Measurements from ENCODE around the gene TARS1.

The TARS1 gene

DNA sequence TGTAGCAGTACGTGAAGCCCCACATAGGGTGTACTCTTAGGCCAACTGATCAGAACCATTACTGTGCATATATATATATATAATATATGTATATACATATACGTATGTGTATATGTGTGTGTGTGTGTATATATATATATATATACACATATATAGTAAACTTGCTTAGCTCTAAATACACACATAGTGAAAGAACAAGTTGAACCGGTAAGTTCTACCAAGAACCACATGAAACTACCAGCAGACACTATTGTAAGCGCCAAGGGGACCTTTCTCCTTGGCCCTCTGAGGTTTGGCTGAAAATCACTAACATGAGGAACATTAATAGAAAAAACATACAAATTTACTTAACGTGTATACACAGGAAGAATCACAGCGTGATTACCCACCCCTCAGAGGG lies 1.8 kb upstream of the TARS1 start:
- in situ Hi-C loops (cut with MboI; ENCODE audit: low sequenced_read_pairs) = loop anchor here (25.0 kb wide), 1 partner anchor 498 kb away; the partner anchor contains the start of gene RXFP3

DNA sequence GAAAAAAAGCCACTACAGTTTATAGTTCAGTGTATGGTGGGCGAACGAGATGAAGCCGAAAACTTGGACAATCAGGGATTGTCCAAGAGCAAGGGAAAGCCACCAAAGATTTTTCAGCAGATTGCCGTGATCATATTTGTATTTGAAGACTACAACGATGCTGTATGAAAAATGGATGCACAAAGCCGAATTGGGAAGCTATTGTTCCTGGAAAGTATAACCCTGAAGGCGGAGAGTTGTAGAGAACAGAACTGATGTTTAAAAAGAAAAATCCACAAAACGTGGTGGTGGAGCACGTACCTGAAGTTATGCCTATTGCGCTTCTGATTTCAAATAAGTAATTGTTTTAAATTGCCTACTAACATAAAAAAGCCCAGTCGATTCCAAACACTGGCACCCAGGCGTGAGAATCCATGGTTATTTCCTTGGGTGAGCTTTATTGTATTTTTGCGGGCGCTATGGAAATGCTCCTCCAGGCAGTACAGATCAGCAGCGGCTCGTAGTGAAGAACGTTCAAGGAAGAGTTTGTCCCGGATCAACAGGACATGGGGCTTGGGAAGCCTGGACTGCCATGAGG lies 772 bp upstream of the TARS1 start:
- in situ Hi-C loops (cut with MboI; ENCODE audit: low sequenced_read_pairs) = loop anchor here (25.0 kb wide), 1 partner anchor 497 kb away; the partner anchor contains the start of gene RXFP3

DNA sequence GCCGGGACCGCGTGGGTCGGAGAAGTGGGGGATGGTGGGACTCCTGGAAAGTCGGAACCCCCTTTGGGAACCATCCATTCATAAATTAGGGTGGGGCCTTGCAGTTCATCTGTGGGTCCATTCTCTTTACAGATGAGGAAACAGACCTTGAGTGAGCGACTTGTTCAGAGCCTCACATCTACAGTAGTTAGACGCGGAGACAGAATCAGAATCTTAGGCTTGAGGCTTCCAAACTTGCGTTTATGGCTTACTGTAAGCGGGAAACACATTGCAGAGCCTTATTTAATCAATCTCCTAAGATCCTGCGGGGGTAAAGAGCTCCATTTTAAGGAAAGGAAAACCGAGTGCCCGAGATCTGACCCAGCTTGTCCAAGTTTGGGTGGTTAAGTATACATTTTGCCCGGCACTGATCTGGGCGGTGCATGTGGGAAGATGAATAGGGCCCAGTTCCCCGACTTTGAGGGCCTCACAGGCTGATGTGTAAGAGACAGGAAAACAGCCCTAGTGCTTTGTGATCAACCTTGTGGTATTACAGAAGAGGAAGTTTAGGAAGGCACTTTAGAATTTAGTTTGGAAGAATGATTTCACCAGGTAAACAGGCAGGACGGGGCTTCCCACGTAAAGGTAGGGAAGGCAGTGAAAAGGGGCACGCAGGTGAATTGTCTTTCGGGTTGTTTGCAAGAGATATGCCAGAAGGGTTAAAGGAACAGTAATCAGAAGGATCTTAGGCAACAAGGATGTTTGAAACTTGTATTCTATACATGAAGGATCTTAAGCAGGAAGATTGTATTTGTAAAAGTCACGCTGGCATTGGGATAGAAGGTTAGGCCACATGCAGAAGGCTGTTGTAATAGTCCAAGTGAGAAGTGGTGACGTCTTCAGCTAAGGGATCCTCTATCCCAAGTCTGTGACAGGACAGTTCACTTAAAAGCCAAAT lies 744 bp downstream of the TARS1 start:
- in situ Hi-C loops (cut with MboI; ENCODE audit: low sequenced_read_pairs) = loop anchor here (25.0 kb wide), 1 partner anchor 496 kb away; the partner anchor contains the start of gene RXFP3

- in situ Hi-C loops (cut with MboI; ENCODE audit: low sequenced_read_pairs) = loop anchor here (25.0 kb wide), 1 partner anchor 493 kb away; the partner anchor contains the start of gene RXFP3
These were observed 3.8 kb downstream of the TARS1 start for GRCh38 chr5:33444542-33444941.

- in situ Hi-C loops (cut with MboI; ENCODE audit: low sequenced_read_pairs) = loop anchor here (25.0 kb wide), 1 partner anchor 492 kb away; the partner anchor contains the start of gene RXFP3
These were observed 5.0 kb downstream of the TARS1 start for GRCh38 chr5:33445798-33446197.

DNA sequence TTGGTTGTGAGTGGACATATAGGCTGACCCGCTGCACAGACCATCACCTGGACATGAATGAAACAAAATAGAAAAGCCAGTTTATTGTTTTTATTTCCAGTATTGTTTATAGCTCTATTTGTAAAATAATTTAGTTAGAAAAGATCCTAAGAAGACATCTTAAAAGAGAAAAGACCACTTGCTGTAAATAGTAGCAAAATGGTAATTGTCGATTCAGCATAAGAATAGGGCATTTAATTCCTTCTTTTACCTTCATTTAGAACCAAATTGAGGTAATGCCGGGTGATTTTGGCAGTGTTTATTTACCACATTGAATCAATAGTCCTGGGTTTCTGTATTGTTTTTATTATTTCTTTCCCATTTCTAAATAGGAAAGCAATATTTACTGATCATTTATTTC lies 7.4 kb downstream of the TARS1 start:
- in situ Hi-C loops (cut with MboI; ENCODE audit: low sequenced_read_pairs) = loop anchor here (25.0 kb wide), 1 partner anchor 489 kb away; the partner anchor contains the start of gene RXFP3

DNA sequence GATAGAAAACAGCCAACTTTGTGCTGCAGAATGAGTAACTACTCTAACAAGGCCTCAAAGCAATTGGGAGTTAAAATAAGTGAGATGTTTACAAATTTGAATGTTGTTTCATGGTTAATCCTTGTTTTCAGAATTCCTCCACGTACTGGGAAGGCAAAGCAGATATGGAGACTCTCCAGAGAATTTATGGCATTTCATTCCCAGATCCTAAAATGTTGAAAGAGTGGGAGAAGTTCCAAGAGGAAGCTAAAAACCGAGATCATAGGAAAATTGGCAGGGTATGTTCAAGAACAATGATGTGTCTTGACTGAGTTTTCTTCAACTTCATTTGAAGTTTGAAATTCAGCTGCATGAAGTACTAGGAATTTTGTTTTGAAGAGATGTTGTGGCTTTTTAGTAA lies 16.4 kb downstream of the TARS1 start:
- in situ Hi-C loops (cut with MboI; ENCODE audit: low sequenced_read_pairs) = no loop called here

GRCh38 chr5:33457817-33458216 lies 17.1 kb downstream of the TARS1 start:
- in situ Hi-C loops (cut with MboI; ENCODE audit: low sequenced_read_pairs) = no loop called here

- in situ Hi-C loops (cut with MboI; ENCODE audit: low sequenced_read_pairs) = no loop called here
These were observed 19.4 kb downstream of the TARS1 start for GRCh38 chr5:33460210-33460609.

DNA sequence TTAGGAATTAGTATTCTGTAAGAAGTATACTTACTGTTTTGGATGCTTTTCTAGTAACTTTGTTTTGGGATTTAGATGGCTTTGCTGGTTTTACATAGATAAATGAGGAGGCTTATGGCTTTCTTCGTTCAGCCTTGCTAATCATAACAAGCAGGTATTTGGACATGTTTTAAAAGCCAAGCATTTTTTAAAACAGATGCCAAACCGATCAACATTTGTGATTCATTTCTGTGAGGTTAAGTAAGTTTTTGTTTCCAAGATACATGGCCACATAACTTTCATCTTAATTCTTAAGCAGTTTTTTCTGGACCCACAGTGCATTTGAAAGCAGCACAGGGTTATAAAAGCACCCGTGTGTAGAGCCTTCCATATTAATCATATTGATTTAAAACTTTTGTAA lies 21.7 kb downstream of the TARS1 start:
- in situ Hi-C loops (cut with MboI; ENCODE audit: low sequenced_read_pairs) = no loop called here

DNA sequence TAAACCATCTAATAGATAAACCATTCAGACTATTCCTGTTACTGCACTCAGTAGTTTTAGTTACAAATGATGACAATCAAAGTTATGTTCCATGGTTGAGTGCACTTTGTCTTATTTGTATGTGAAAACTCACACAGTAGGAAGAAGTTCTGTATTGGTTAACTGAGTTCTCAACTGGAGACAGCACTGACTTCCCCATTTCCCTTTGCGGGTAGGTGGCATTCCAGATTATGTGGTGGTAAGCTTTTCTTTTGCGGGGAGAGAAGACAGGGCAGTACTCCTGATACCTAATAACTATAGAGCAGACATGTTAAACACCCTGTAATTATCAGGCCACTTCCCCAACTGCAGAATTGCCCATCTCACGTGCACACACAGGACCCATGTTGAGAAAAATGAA lies 24.4 kb downstream of the TARS1 start:
- in situ Hi-C loops (cut with MboI; ENCODE audit: low sequenced_read_pairs) = no loop called here

GRCh38 chr5:33468775-33469435 lies 28.1 kb downstream of the TARS1 start:
- in situ Hi-C loops (cut with MboI; ENCODE audit: low sequenced_read_pairs) = no loop called here

- in situ Hi-C loops (cut with MboI; ENCODE audit: low sequenced_read_pairs) = no loop called here
These were observed 29.8 kb downstream of the TARS1 start for GRCh38 chr5:33470544-33470943.

GRCh38 chr5:33472805-33473409 lies 32.1 kb downstream of the TARS1 start:
- in situ Hi-C loops (cut with MboI; ENCODE audit: low sequenced_read_pairs) = no loop called here

DNA sequence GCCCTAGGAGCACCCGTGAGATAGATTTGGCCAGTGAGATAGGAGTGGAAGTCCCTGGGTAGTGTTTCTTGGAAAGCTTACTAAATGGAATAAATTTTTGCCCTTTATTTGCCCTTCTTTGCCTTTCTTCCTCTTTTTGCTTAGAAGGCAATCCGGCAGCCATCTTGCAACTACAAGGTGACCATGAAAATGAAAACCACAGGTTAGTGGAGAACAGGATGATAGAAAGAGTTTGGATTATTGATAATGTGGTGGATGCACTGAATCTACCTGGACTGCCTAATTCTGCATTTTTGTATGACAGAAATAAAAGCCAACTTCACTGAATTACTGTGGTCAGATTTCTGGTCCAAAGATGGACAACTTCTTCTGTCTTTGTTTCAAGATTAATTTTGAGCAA lies 33.2 kb downstream of the TARS1 start:
- in situ Hi-C loops (cut with MboI; ENCODE audit: low sequenced_read_pairs) = no loop called here

GRCh38 chr5:33474931-33475499 lies 34.2 kb downstream of the TARS1 start:
- in situ Hi-C loops (cut with MboI; ENCODE audit: low sequenced_read_pairs) = no loop called here

DNA sequence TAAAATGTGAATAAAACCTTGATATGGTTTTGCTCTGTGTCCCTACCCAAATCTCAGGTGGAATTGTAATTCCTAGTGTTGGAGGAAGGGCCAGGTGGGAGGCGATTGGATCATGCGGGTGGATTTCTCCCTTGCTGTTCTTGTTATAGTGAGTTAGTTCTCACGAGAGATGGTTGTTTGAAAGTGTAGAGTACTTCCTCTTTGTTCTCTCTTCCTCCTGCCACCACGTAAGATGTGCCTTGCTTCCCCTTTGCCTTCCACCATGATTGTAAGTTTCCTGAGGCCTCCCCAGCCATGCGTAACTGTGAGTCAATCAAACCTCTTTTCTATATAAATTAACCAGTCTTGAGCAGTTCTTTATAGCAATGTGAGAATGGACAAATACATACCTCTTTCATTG lies 34.9 kb downstream of the TARS1 start:
- in situ Hi-C loops (cut with MboI; ENCODE audit: low sequenced_read_pairs) = no loop called here

GRCh38 chr5:33476992-33477391 lies 36.2 kb downstream of the TARS1 start:
- in situ Hi-C loops (cut with MboI; ENCODE audit: low sequenced_read_pairs) = no loop called here

DNA sequence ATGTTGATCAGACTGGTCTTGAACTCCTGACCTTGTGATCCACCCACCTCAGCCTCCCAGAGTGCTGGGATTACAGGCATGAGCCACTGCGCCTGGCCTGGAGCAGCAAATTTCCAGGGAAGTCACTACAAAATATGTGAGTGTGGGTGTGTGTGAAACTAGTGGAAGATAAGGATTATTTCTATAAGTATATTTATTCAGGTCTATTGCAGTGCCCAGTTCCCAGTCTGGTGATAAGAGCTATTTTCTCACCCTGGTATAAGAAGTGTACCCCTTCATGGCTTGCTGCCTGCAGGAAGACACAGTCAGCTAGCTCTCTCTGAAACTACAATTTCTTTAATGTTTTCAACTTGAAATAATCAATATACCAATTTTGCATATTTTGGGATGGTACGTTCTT lies 37.1 kb downstream of the TARS1 start:
- in situ Hi-C loops (cut with MboI; ENCODE audit: low sequenced_read_pairs) = no loop called here

DNA sequence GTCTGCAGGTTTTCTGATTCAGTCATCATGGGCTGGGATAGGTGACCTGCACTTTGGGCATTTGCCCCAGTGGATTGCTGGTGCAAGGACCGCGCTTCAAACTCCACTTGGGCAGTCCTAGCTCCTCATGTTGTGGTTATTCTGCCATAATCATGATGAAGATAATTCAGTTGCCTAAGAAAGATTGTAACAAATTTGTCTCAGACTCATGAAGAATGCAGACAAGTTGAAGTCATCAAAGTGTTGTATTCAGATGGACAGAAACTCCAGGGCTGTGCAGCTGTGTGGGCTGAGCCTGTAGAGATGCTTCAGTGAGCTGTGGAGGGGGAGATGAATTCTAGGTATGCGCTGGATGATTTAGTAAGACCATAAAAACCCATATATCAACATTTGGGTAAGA lies 38.5 kb downstream of the TARS1 start:
- in situ Hi-C loops (cut with MboI; ENCODE audit: low sequenced_read_pairs) = no loop called here

DNA sequence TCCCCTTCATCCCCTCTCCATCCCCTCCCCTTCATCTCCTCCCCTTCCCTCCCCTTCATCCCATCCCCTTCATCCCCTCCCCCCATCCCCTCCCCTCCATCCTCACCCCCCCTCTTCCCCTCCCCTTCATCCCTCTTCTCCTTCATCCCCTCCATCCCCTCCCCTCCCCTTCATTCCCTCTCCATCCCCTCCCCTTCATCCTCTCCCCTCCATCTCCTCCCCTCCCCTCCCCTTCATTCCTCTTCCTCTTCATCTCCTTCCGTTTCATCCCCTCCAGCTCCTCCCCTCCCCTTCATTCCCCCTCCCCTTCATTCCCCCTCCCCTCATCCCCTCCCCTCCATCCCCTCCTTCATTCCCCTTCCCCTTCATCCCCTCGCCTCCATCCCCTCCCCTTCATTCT lies 40.1 kb downstream of the TARS1 start:
- in situ Hi-C loops (cut with MboI; ENCODE audit: low sequenced_read_pairs) = no loop called here

All from HL-60/S4 treated with retinoic acid at 250 ng/mL for 4 days and 3 days (cell line).